GM12878 (cell line): ENCODE measurements around the gene ENOX1. TPM values are rescaled to one million over a fixed set of nuclear protein-coding genes. Genes with fewer than 3 reads are reported as not detected.

Experiments
- ATAC-seq: fragments of 200-7000 bp; cut with Tn5 transposase; 3 replicates; pipeline ENCODE4 v1.9.1; 2020; ENCODE audit warnings: mild to moderate bottlenecking, moderate library complexity
- BruUV-seq: library from RNA; stranded (reverse); fragments of 400-500 nt; replicated peaks from 2 replicates; lab custom pipeline; 2021; lab: Mats Ljungman, UMichigan
- CTCF ChIA-PET: fragments of 300-600 bp; sonication (Branson Sonifier 250); formaldehyde crosslinking; extraction: SDS; loops from one replicate; lab custom pipeline; 2021; ENCODE audit warnings: inconsistent platforms; lab: Yijun Ruan, JAX
- POLR2A ChIA-PET: fragments of 350-600 bp; formaldehyde crosslinking; extraction: SDS; loops from one replicate; lab custom pipeline; 2021; ENCODE audit warnings: inconsistent platforms; lab: Charles Lee
- RAD21 ChIA-PET: fragments of 300-600 bp; sonication (Branson Sonifier 250); formaldehyde crosslinking; loops from one replicate; lab custom pipeline; 2023; ENCODE audit warnings: antibody characterized with exemption; ENCODE audit not compliant: unreplicated experiment; lab: Charles Lee
- SMC1A ChIA-PET: fragments of 300-600 bp; sonication (Branson Sonifier 250); formaldehyde crosslinking; loops from one replicate; lab custom pipeline; 2023; ENCODE audit not compliant: unreplicated experiment, uncharacterized antibody; lab: Charles Lee
- DNase-seq: peaks from one replicate; pipeline ENCODE4 v3.0.0-alpha.2; 2011; ENCODE audit warnings: low read depth, low spot score
- FAIRE-seq: peaks from 3 replicates; lab custom pipeline; 2011; peaks lifted over from hg19 to GRCh38; lab: Jason Lieb, UNC
- H2AFZ ChIP-seq: 2 replicates; pipeline ENCODE4 v1.6.0; 2011; ENCODE audit warnings: low read depth, low read length, control low read depth; ENCODE audit not compliant: control insufficient read depth
- H3K27ac ChIP-seq: 2 replicates; pipeline ENCODE4 v1.5.1; 2011; ENCODE audit warnings: control low read depth; ENCODE audit not compliant: control insufficient read depth, insufficient read depth
- H3K27me3 ChIP-seq, 2 experiments: replicated peaks in 1 of 2; 2 replicates each; pipeline versions ENCODE4 v1.6.0 to v1.6.1; 2011; ENCODE audit warnings: low read length in 1 of 2; ENCODE audit not compliant: control insufficient read depth in 2 of 2, insufficient read depth in 2 of 2
- H3K36me3 ChIP-seq, 2 experiments: 2 replicates each; pipeline ENCODE4 v1.5.1; 2011; ENCODE audit warnings: low read length in 1 of 2; ENCODE audit not compliant: control insufficient read depth in 2 of 2, insufficient read depth in 2 of 2
- H3K4me1 ChIP-seq: 2 replicates; pipeline ENCODE4 v1.6.1; 2011; ENCODE audit warnings: mild to moderate bottlenecking, low read length, moderate library complexity, mixed read lengths; ENCODE audit not compliant: control insufficient read depth, insufficient read depth
- H3K4me2 ChIP-seq: 2 replicates; pipeline ENCODE4 v1.6.0; 2011; ENCODE audit warnings: control low read depth; ENCODE audit not compliant: control insufficient read depth, insufficient read depth
- H3K4me3 ChIP-seq: fragments of 200-600 bp; sonication (generic); 2 replicates; pipeline ENCODE4 v1.5.1; 2016
- H3K79me2 ChIP-seq: 2 replicates; pipeline ENCODE4 v1.6.0; 2011; ENCODE audit warnings: low read length; ENCODE audit not compliant: control insufficient read depth, insufficient read depth
- H3K9ac ChIP-seq: 2 replicates; pipeline ENCODE4 v1.8.0; 2011; ENCODE audit warnings: low read length, control low read depth, mixed read lengths; ENCODE audit not compliant: control insufficient read depth, insufficient read depth
- H3K9me3 ChIP-seq: replicated peaks from 3 replicates; pipeline ENCODE4 v1.5.1; 2011; ENCODE audit warnings: mild to moderate bottlenecking, low read length; ENCODE audit not compliant: control insufficient read depth, insufficient read depth
- H4K20me1 ChIP-seq: 2 replicates; pipeline ENCODE4 v1.6.0; 2011; ENCODE audit not compliant: control insufficient read depth, insufficient read depth
- HDAC2 ChIP-seq: fragments of 200-600 bp; sonication (generic); IDR thresholded peaks from 2 replicates; pipeline ENCODE4 v1.6.1; 2017
- HDGF ChIP-seq: fragments of 450-650 bp; IDR thresholded peaks from 2 replicates; pipeline ENCODE4 v1.6.1; 2016; ENCODE audit warnings: antibody characterized with exemption
- JUNB ChIP-seq: IDR thresholded peaks from 2 replicates; pipeline ENCODE4 v1.6.1; 2016; ENCODE audit warnings: antibody characterized with exemption, mild to moderate bottlenecking
- JUND ChIP-seq: IDR thresholded peaks from 2 replicates; pipeline ENCODE4 v1.6.1; 2012; ENCODE audit warnings: low read depth, mild to moderate bottlenecking, low read length, improper control_type of control experiment, moderate library complexity
- POLR2A ChIP-seq: IDR thresholded peaks from 2 replicates; pipeline ENCODE4 v1.6.1; 2011; ENCODE audit warnings: low read depth, mild to moderate bottlenecking, low read length
- RUNX3 ChIP-seq: IDR thresholded peaks from 2 replicates; pipeline ENCODE4 v1.6.1; 2012; ENCODE audit warnings: low read length, inconsistent platforms
- SMARCA5 ChIP-seq: fragments of 450-650 bp; IDR thresholded peaks from 2 replicates; pipeline ENCODE4 v1.6.1; 2017; ENCODE audit warnings: mild to moderate bottlenecking
- SPI1 ChIP-seq: IDR thresholded peaks from 2 replicates; pipeline ENCODE4 v1.6.1; 2011; ENCODE audit warnings: low read depth, mild to moderate bottlenecking, low read length, moderate library complexity, borderline replicate concordance; ENCODE audit not compliant: insufficient read depth
- SREBF2 ChIP-seq: IDR thresholded peaks from 2 replicates; pipeline ENCODE4 v1.6.1; 2012; ENCODE audit warnings: mild to moderate bottlenecking, low read length
- SUPT20H ChIP-seq: IDR thresholded peaks from 2 replicates; pipeline ENCODE4 v1.6.1; 2011; ENCODE audit warnings: low read depth, mild to moderate bottlenecking, low read length, moderate library complexity, borderline replicate concordance; ENCODE audit not compliant: control insufficient read depth
- ZSCAN29 ChIP-seq: fragments of 450-650 bp; IDR thresholded peaks from 2 replicates; pipeline ENCODE4 v1.6.1; 2017; ENCODE audit warnings: mild to moderate bottlenecking, moderate library complexity
- WGBS: methylation state at CpG from one replicate; pipeline ENCODE4 v1.1.6; 2016; ENCODE audit warnings: low lambda C conversion rate; ENCODE audit not compliant: insufficient replicate concordance, insufficient coverage; ENCODE audit errors: missing lambda C conversion rate; 5-methylcytosine and 5-hydroxymethylcytosine counted together
- in situ Hi-C: fragments of 300-500 bp; cut with MboI; formaldehyde crosslinking; loops from 9 replicates; pipeline ENCODE4 v1.14.3; 2018; ENCODE audit warnings: mixed read lengths
- intact Hi-C: fragments of 100-400 bp; cut with micrococcal nuclease; formaldehyde crosslinking; loops from one replicate; pipeline ENCODE4 v1.14.2; 2022; ENCODE audit not compliant: unreplicated experiment
- polyA plus RNA-seq, 11 experiments: library from polyadenylated mRNA; depleted of rRNA in 4 of 11; unstranded in 6 of 11; stranded (reverse) in 5 of 11; fragments of >200 nt; fragmentation: Nextera tagmentation in 4 of 11; fragmentation: Illumina TruSeq in 1 of 11; extraction: Ambion mirVana in 4 of 11; extraction: Trizol in 1 of 11; gene quantifications; 1 replicate in 1 of 11; 2 replicates in 10 of 11; pipeline versions ENCODE4 v1.2.1 to v1.2.3, GENCODE V29; 2011 to 2016; ENCODE audit warnings: inconsistent platforms in 2 of 11, missing spikeins in 2 of 11, low read depth in 1 of 11
- total RNA-seq, 4 experiments: library from RNA; depleted of rRNA in 3 of 4; stranded (reverse); fragments of >200 nt in 3 of 4; fragmentation: Illumina TruSeq in 1 of 4; extraction: Trizol in 1 of 4; gene quantifications; 2 replicates each; pipeline versions ENCODE4 v1.2.1 to v1.2.3, GENCODE V29; 2013 to 2021
- TF ChIP-seq, protein P1 (sequence below): fragments of 450-650 bp; IDR thresholded peaks from 2 replicates; pipeline ENCODE4 v1.6.1; 2016; ENCODE audit warnings: mild to moderate bottlenecking
- TF ChIP-seq, protein P2 (sequence below): fragments of 150-350 bp; IDR thresholded peaks from 2 replicates; pipeline ENCODE4 v1.6.1; 2014; ENCODE audit warnings: mild to moderate bottlenecking, low read depth, low read length

Gene ENOX1
- total and polyA plus RNA-seq, 10 of the 15 experiments (the other 5 are each of a cell fraction or from before 2014, with no cell fraction given) = 0.11 to 0.26 (median 0.15) TPM

DNA sequence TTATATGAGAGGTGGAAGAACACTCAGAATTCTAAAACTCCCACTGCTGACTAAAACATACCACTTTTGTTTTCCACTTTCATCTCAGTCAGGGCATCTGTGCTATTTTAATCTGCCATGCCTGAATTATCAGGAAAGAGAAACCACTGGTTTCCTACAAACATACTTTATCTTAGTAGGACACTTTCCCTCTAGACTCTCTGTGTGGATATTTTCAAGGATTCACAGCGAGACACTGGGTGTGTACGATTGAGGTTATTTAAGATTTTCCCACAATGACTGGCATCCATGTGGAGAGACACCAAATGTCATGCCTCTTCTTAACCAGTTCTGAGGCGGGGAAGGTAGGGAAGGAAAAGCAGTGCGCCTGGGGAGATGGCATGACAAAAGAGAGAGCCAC is 212.2 kb downstream of the ENOX1 start:
- H3K36me3 ChIP-seq = no peaks in the 10 kb centered on the region
- ChIA-PET RAD21 (no interaction called here), CTCF (no interaction called here), POLR2A (no interaction called here), SMC1A (interaction anchor here (1.6 kb wide), 1 partner anchor 9 kb away, joined by 3 read pairs; no protein-coding TSS in a partner anchor)
- H3K9me3 ChIP-seq = no peaks in the 10 kb centered on the region; the same call in 2 of the 3 replicates
- TF ChIP-seq SMARCA5 = no peak
- TF ChIP-seq SUPT20H = no peak
- TF ChIP-seq JUNB = no peak
- no peak for TF ChIP-seq ZSCAN29
- no peak for TF ChIP-seq JUND
- TF ChIP-seq RUNX3 = no peak
- TF ChIP-seq, protein P1, sequence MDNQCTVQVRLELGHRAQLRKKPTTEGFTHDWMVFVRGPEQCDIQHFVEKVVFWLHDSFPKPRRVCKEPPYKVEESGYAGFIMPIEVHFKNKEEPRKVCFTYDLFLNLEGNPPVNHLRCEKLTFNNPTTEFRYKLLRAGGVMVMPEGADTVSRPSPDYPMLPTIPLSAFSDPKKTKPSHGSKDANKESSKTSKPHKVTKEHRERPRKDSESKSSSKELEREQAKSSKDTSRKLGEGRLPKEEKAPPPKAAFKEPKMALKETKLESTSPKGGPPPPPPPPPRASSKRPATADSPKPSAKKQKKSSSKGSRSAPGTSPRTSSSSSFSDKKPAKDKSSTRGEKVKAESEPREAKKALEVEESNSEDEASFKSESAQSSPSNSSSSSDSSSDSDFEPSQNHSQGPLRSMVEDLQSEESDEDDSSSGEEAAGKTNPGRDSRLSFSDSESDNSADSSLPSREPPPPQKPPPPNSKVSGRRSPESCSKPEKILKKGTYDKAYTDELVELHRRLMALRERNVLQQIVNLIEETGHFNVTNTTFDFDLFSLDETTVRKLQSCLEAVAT = no peak
- no peak for TF ChIP-seq SPI1
- TF ChIP-seq HDGF = no peak
- TF ChIP-seq POLR2A = no peak
- TF ChIP-seq, protein P2, sequence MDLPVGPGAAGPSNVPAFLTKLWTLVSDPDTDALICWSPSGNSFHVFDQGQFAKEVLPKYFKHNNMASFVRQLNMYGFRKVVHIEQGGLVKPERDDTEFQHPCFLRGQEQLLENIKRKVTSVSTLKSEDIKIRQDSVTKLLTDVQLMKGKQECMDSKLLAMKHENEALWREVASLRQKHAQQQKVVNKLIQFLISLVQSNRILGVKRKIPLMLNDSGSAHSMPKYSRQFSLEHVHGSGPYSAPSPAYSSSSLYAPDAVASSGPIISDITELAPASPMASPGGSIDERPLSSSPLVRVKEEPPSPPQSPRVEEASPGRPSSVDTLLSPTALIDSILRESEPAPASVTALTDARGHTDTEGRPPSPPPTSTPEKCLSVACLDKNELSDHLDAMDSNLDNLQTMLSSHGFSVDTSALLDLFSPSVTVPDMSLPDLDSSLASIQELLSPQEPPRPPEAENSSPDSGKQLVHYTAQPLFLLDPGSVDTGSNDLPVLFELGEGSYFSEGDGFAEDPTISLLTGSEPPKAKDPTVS = no peak
- TF ChIP-seq HDAC2 = no peak
- no peak for TF ChIP-seq SREBF2
- no peaks in the 10 kb centered on the region for H3K79me2 ChIP-seq
- in situ Hi-C loops (no loop called here), intact Hi-C loops (no loop called here)
- H3K27me3 ChIP-seq = no peaks in the 10 kb centered on the region; a peak in 1 of 4 replicates
- H2AFZ ChIP-seq = no peak overlapping the region
- no TSS peak for BruUV-seq
- FAIRE-seq (no peak), DNase-seq (no peak), ATAC-seq (no peak)
- no peak overlapping the region for H3K9ac ChIP-seq
- H3K4me1 ChIP-seq = no peaks in the 10 kb centered on the region
- no peaks in the 10 kb centered on the region for H4K20me1 ChIP-seq
- no peak overlapping the region for H3K27ac ChIP-seq
- H3K4me3 ChIP-seq = no peak overlapping the region
- 52% methylated on average over 4 of the region's 4 CpGs for WGBS
- no peak overlapping the region for H3K4me2 ChIP-seq
